ENCODE data around the gene TIMM10.
A peak's percentile ranks its signal among the peaks of the same experiment; 100 is the strongest.

TIMM10 gene

GRCh38 chr11:57530596-57531507, at the start of gene TIMM10:
TIMM10 (minus strand) TSS chr11:57530754; CDS start chr11:57530189, 565 bp downstream.
- DNase-seq (ENCODE audit: low read depth, low spot score) = peak; percentile 99

- DNase-seq (ENCODE audit: low read depth, low spot score) = no peak
Observed at GRCh38 chr11:57574061-57574460, 43.5 kb upstream of the TIMM10 start.

- DNase-seq (ENCODE audit: low read depth, low spot score) = no peak
Observed at GRCh38 chr11:57571606-57572005, 41.1 kb upstream of the TIMM10 start.

- DNase-seq (ENCODE audit: low read depth, low spot score) = peak; percentile 94
Observed at GRCh38 chr11:57568330-57568766, 37.8 kb upstream of the TIMM10 start.

- no peak for DNase-seq (ENCODE audit: low read depth, low spot score)
Observed at GRCh38 chr11:57567515-57568329, 37.2 kb upstream of the TIMM10 start, which contains the start of gene UBE2L6. UBE2L6 (minus strand) TSS chr11:57567672; CDS start chr11:57567611, 61 bp downstream.

GRCh38 chr11:57566905-57567514, 36.5 kb upstream of the TIMM10 start:
- DNase-seq (ENCODE audit: low read depth, low spot score) = no peak

- no peak for DNase-seq (ENCODE audit: low read depth, low spot score)
Observed at GRCh38 chr11:57566005-57566904, 35.7 kb upstream of the TIMM10 start.

- peak; percentile 51 for DNase-seq (ENCODE audit: low read depth, low spot score)
Observed at GRCh38 chr11:57562596-57562995, 32.0 kb upstream of the TIMM10 start.

GRCh38 chr11:57560146-57560545, 29.6 kb upstream of the TIMM10 start:
- DNase-seq (ENCODE audit: low read depth, low spot score) = no peak

- no peak for DNase-seq (ENCODE audit: low read depth, low spot score)
Observed at GRCh38 chr11:57556041-57556440, 25.5 kb upstream of the TIMM10 start.

GRCh38 chr11:57555393-57555792, 24.8 kb upstream of the TIMM10 start:
- DNase-seq (ENCODE audit: low read depth, low spot score) = no peak

- DNase-seq (ENCODE audit: low read depth, low spot score) = peak; percentile 43
Observed at GRCh38 chr11:57552479-57552878, 21.9 kb upstream of the TIMM10 start.

- DNase-seq (ENCODE audit: low read depth, low spot score) = no peak
Observed at GRCh38 chr11:57551941-57552340, 21.4 kb upstream of the TIMM10 start.

GRCh38 chr11:57549983-57550382, 19.4 kb upstream of the TIMM10 start:
- DNase-seq (ENCODE audit: low read depth, low spot score) = no peak

GRCh38 chr11:57547854-57548377, 17.4 kb upstream of the TIMM10 start:
- no peak for DNase-seq (ENCODE audit: low read depth, low spot score)

- DNase-seq (ENCODE audit: low read depth, low spot score) = peak; percentile 73
Observed at GRCh38 chr11:57546869-57547475, 16.4 kb upstream of the TIMM10 start.

GRCh38 chr11:57546451-57546850, 15.9 kb upstream of the TIMM10 start:
- no peak for DNase-seq (ENCODE audit: low read depth, low spot score)

GRCh38 chr11:57545883-57546282, 15.3 kb upstream of the TIMM10 start:
- DNase-seq (ENCODE audit: low read depth, low spot score) = no peak

GRCh38 chr11:57544566-57544965, 14.0 kb upstream of the TIMM10 start:
- DNase-seq (ENCODE audit: low read depth, low spot score) = no peak

- peak; percentile 45 for DNase-seq (ENCODE audit: low read depth, low spot score)
Observed at GRCh38 chr11:57543593-57543992, 13.0 kb upstream of the TIMM10 start.
